Muscle of back (tissue), 11 donors: Measurements from ENCODE around the gene ABCB6. TPM values are rescaled to one million over a fixed set of nuclear protein-coding genes. Genes with fewer than 3 reads are reported as not detected.

Source experiments
- DNase-seq, 3 donors: peaks; one replicate each; pipeline versions ENCODE4 v3.0.0 to v3.0.0-alpha.2; 2013
- polyA plus RNA-seq, 10 donors: library from polyadenylated mRNA; unstranded; fragments of 120-200 nt; gene quantifications; one replicate each; pipeline ENCODE4 v1.2.1, GENCODE V29; 2013; ENCODE audit not compliant: insufficient read length in 10 of 10

Gene ABCB6
- polyA plus RNA-seq, 10 donors: 25.4 to 40.4 (median 32.7) TPM

DNA sequence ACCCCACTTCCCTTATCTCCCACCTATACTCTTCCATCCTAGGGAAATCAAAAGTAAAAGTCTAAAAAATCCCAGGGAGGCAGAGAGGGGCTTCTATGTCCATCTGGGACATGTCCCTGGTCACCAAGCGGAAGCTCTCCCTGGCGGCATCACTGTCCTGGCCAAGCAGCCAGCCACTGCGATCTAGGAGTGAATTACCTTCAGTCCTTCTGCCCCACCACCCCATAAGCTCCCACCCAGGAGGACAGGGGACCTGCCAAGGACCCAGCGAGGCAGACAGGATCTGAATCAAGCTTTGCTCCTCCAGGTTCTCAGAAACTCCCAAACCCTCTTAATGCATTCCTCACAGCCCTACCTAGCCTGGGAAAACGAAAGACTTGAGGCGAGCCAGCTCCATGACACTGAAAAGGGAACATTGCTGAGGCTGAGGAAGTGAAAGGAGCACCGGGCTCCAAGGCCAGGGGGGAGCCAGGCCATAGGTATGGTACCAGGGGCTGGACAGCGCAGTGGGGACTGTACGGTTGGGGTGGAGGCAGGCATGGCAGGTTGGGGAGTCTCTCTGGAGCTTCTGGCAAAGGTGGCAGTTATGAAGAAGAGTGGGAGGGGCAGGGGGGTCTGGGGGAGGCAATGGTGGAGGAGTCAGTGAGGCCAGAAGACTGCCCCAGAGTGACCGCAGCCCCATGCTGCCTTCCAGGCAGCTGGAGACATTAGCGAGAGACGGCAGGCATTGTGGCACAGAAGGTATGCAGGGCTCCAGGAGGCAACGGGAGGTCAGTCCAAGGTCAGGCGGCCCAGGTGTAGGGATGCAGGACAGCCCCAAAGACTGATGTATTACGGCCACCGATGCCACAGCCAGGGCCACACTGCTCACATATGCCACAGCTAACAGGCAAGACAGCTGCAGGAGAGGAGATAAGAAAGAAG lies 46.3 kb downstream of the ABCB6 start:
- no peak for DNase-seq

DNA sequence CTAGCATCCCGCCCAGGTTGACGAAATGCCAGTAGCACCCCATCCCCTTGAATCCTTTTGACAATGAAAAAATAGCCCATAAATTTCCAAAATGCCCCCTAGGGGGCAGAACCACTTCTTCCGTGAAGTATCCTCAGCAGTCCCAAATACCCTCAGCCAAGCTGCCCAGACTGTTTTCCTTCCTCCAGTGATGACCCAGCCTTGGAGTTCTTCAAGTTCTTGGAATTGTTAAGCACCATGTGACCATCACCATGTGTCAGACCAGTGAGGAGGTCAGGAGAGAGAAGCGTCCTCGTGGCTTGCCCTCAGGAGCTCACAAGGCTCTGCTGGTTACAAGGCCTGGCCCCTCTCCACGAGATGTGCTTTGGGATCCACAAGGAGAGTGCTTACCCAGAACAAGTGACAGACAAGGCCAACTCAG lies 47.5 kb downstream of the ABCB6 start:
- DNase-seq: peak; percentile 30 to 58 (median 57)

DNA sequence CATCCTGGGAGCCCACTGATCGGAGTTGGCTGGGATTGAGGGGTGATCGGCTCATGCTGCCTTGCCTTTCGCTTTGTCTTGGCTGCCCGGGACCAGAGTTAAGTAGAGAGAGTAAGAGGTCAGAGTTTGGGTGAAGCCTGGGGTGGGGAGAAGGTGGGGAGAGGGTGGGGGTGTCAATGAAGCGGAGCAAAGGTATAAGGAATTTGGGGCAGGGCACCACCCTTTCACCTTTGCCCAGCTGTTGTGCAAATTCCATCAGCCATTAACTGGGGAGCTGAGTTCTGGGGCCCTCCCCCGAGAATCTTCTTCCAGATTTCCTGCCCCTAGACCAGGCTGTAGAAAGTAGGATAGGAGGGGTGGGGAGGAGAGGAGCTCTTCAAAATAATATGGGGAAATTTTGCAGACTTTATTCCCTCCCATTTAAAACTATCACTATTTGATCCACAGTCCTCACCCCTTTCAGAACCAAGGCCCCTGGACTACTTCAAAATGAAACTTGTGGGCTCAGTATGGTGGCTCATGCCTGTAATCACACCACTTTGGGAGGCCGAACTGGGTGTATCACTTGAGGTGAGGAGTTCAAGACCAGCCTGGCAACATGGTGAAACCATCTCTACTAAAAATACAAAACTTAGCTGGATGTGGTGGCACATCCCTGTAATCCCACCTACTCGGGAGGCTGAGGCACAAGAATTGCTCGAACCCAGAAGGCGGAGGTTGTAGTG lies 48.7 kb downstream of the ABCB6 start, which contains the start of gene SLC23A3:
Gene SLC23A3 (minus strand): TSS at position 100 of the 725 bp plus-strand sequence. CDS start 45 bp downstream, at position 55.
- no peak for DNase-seq

DNA sequence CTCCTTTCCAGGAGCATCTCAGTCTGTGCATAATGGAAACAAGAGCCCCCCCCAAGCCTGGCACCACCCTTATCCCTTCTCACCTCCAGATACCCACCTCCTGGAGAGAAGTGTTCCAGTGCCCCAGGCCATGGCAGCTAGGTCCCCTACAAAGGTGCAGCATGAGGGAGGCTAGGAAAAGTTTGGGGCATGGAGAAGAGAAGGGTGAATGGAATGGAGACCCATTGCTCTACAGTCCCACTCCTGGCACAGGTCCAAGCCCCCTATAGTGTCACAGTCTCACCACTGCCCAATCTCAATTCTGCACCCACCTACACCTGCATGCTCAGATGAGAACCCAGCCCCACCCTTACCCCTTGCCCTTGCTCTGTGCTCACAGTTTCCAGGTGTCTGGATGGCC lies 49.8 kb downstream of the ABCB6 start:
- DNase-seq: no peak

DNA sequence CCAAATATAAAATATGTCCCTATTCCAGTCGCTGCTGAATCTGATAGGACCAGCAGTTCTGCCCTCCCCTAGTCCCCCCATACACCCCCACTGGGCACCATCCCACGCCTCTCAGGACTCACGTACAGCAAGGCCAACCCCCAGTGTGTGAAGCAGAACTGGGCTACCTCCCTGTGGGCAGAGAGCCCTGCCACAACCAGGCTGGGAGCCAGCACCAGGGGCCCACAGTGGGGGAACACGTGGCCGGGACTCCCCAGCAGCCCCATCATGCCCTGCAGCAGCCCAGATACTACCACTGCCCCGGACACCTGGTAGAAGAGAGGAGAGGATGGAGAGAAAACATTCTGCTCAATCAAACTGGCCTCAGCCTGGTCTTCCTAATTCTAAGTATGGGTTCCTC lies 50.2 kb downstream of the ABCB6 start:
- no peak for DNase-seq

DNA sequence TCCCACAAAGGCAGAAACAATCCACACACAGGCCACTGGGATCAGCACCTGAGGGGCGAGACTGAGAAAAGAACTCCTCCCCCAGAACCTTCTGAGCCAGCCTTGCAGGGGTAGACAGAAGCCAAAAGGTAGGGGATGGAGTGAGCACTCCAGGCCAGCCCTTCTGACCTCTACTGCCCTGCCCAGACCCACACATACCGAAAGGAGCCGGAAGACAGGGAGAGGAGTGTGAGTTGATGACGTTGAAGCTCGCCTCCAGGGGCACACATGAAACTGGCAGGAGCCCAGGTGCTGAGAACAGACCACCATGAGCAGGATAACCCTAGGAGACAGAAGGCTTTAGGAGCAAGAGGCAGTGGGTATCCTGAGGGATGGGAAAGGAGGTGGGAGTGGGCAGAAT lies 50.8 kb downstream of the ABCB6 start:
- DNase-seq: no peak

DNA sequence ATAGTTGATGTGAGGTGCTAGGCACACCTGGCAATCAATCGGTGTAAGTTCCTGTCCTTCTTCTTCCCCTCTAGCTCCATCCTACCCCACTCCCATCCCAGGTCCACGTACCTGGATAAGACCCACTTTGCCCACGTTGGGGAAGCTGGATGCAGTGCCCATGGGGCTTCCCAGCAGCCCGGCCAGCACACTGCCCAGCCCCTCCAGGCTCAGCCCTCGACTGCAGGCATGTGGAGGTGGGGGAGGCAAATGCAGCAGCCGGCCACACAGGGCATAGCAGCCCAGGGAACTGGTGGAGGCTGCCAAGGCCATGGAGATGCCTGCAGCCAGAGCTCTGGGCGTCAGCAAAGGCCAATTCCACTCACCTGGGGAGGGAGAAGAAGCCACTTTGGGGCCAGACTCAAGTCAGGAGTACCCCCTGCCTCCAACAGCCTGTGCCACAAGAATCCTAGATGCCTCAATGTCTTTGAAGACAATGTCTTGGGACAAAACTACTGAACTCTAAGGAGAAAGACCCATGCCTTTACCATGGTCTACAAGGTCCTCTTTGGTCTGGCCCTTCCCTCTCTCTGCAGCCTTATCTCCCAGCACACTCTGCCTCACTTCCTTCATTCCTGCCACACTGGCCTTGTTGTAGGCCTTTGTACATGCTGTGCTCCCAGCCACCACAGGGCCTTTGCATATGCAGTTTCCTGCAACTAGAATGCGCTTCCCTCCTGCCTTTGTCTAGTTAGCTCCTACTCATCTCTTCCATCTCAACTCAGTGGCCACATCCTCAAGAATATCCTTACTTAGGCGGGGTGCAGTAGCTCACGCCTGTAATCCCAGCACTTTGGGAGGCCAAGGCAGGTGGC lies 53.5 kb downstream of the ABCB6 start:
- DNase-seq: no peak

DNA sequence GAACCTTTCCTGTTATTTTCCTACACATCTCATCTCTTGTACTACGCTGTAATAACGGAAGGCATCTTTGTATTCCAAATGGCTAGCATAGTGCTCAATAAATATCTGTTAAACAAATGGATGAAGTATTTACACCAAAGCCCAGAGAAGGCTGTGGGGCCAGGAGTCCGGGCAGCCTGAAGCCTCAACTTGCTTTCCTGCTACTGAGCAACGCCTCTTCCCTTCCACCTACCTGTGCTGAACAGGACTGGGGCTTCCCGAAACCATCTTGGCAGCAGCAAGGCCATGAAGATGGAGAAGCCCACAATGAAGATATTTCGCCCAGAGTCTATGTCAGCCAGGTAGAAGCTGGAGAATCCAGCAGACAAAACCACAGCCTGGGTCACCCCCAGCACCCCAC lies 55.6 kb downstream of the ABCB6 start:
- DNase-seq: no peak

DNA sequence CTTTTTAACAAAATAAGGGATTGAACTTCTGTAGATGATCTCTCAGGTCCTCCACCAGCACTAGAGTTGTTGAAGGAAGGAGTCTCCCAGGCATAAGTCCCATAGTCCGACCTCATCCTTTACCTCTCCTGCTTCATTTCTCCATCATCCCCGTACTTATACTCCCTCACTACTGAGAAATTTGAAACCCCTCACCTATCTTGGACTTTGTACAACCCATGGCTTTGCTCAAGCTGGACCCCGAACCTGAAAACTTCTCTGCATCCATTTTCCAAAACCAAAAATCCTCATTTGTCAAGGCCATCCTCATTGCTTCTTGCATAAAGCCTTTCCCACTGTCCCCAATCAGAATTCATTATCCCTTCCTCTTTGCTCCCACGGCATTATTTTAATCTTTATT lies 57.7 kb downstream of the ABCB6 start:
- DNase-seq: no peak

DNA sequence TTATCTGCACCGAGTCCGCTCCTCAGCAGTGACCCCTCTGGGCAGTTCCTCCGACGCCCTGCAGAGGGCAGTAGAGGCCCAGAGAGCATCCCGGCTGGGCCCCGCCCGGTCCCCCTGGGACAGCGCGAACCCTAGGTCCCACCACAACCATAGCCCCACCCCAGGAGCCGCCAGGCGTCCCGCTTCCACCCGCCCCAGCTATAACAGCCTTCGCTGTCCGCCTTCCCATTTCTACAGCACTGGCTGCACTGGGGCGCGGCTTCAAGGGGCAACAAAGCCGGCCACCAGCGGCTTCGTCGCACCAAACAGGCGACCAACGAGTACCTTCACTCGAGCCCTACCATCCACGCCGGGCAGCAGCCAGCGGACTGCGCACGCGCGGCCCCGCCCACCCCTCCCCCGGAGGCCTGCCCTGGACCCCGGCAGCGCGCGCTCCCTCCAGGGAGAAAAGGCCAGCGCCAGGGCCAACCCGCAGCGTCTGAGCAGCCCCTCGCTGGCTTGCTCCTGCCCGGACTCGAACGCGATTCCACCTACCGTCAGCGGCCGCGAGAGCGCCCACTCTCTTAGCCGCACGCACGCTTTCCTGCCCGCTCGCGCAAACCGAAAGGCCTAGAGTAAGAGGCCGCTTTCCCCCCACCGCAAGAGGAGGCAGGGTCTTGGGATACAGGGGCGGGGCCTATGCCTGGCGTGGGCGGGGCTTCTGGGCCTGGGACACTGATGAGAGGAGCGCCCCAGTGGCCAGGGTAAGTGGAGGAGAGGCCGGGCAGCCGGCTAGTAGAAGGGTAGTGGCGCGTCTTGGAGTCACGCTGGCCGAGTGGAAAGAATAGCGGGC lies 58.4 kb downstream of the ABCB6 start, which contains the start of gene NHEJ1:
Gene NHEJ1 (minus strand): TSS at position 630 of the 832 bp plus-strand sequence. CDS start 2,453 bp downstream, outside the sequence.
- peak; percentile 90 to 98 (median 93) for DNase-seq

Other genes with a start within 250 kb of the ABCB6 start
- gene FEV, start 233.8 kb downstream of the ABCB6 start, polyA plus RNA-seq: under 1 TPM in 5 of 10 donors, not detected in 5; 0.07 to 0.48 (median 0.22) TPM
- gene CRYBA2, start 225.5 kb downstream of the ABCB6 start, polyA plus RNA-seq: not detected
- gene CFAP65, start 177.4 kb downstream of the ABCB6 start, polyA plus RNA-seq: not detected
- under 1 TPM in 2 of 10 donors, not detected in 8; 0.13 to 0.16 TPM for gene IHH, start 158.0 kb downstream of the ABCB6 start, polyA plus RNA-seq
- gene NHEJ1, start 58.1 kb downstream of the ABCB6 start, polyA plus RNA-seq: 10 to 100 TPM; 11.6 to 16.2 (median 14.1) TPM
- gene SLC23A3, start 48.9 kb downstream of the ABCB6 start, polyA plus RNA-seq: 1 to 10 TPM in 7 of 10 donors, under 1 TPM in 3; 0.57 to 2.3 (median 1.2) TPM
- 10 to 100 TPM; 28.3 to 37.9 (median 34.8) TPM for gene CNPPD1, start 42.0 kb downstream of the ABCB6 start, polyA plus RNA-seq
- gene RETREG2, start 40.7 kb downstream of the ABCB6 start, polyA plus RNA-seq: 10 to 100 TPM; 38.3 to 56.9 (median 41.7) TPM
- 10 to 100 TPM; 16.3 to 29.9 (median 21.9) TPM for gene ZFAND2B, start 12.2 kb downstream of the ABCB6 start, polyA plus RNA-seq
- 10 to 100 TPM; 27.9 to 37.3 (median 32.6) TPM for gene ATG9A, start 10.7 kb upstream of the ABCB6 start, polyA plus RNA-seq
- gene ANKZF1, start 10.8 kb upstream of the ABCB6 start, polyA plus RNA-seq: 10 to 100 TPM; 14.8 to 36.9 (median 23.2) TPM
- 1 to 10 TPM; 4.7 to 7.7 (median 5.9) TPM for gene GLB1L, start 26.5 kb upstream of the ABCB6 start, polyA plus RNA-seq
- 10 to 100 TPM; 13.0 to 19.9 (median 16.0) TPM for gene STK16, start 26.5 kb upstream of the ABCB6 start, polyA plus RNA-seq
- under 1 TPM in 5 of 10 donors, not detected in 5; 0.15 to 0.22 (median 0.18) TPM for gene TUBA4B, start 34.3 kb upstream of the ABCB6 start, polyA plus RNA-seq
- gene TUBA4A, start 35.0 kb upstream of the ABCB6 start, polyA plus RNA-seq: 100 to 1,000 TPM in 7 of 10 donors, 10 to 100 TPM in 3; 84.3 to 159 (median 120) TPM
- 10 to 100 TPM; 69.9 to 89.8 (median 78.6) TPM for gene DNAJB2, start 60.4 kb upstream of the ABCB6 start, polyA plus RNA-seq
- gene PTPRN, start 90.4 kb upstream of the ABCB6 start, polyA plus RNA-seq: under 1 TPM in 6 of 10 donors, not detected in 4; 0.15 to 0.75 (median 0.49) TPM
- not detected for gene RESP18, start 113.8 kb upstream of the ABCB6 start, polyA plus RNA-seq
- gene DNPEP, start 169.0 kb upstream of the ABCB6 start, polyA plus RNA-seq: 10 to 100 TPM; 26.4 to 45.4 (median 36.6) TPM
- 1,000 to 10,000 TPM; 1,880 to 4,907 (median 4,107) TPM for gene DES, start 199.4 kb upstream of the ABCB6 start, polyA plus RNA-seq
- 100 to 1,000 TPM in 9 of 10 donors, 10 to 100 TPM in 1; 63.9 to 179 (median 138) TPM for gene SPEG, start 215.9 kb upstream of the ABCB6 start, polyA plus RNA-seq